Breast epithelium (tissue), 4 donors: ENCODE measurements around the gene PCDHGB5. TPM values are rescaled to one million over a fixed set of nuclear protein-coding genes. Genes with fewer than 3 reads are reported as not detected.
"Not testable (repeated sequence)": the region's sequence is repeated elsewhere in the genome, so short reads cannot be mapped to it uniquely, and the experiment has no call there.

ENCODE experiments used
- DNase-seq, 2 donors: peaks; one replicate each; pipeline ENCODE4 v3.0.0-alpha.2; 2019; ENCODE audit warnings: low spot score in 2 of 2
- H3K27ac ChIP-seq, 2 donors: fragments of 200-600 bp; sonication (generic) in 1 of 2; one replicate each; pipeline ENCODE4 v1.5.1; 2016 to 2019; ENCODE audit warnings: mild to moderate bottlenecking in 1 of 2
- H3K27me3 ChIP-seq, 2 donors: fragments of 200-600 bp; sonication (generic) in 1 of 2; one replicate each; pipeline versions ENCODE4 v1.5.1 to v1.6.0; 2017 to 2019; ENCODE audit warnings: control low read depth in 1 of 2, mild to moderate bottlenecking in 1 of 2
- H3K36me3 ChIP-seq: fragments of 200-600 bp; one replicate; pipeline ENCODE4 v1.5.1; 2019
- H3K4me1 ChIP-seq, 2 donors: fragments of 200-600 bp; sonication (generic); one replicate each; pipeline ENCODE4 v1.5.1; 2016 to 2019; ENCODE audit warnings: control low read depth in 1 of 2
- H3K4me3 ChIP-seq, 3 donors: fragments of 200-600 bp; sonication (generic); 1 replicate in 2 of 3; 2 replicates in 1 of 3; pipeline ENCODE4 v1.5.1; 2016 to 2019; ENCODE audit warnings: mild to moderate bottlenecking in 3 of 3, moderate library complexity in 2 of 3
- H3K9me3 ChIP-seq, 2 donors: fragments of 200-600 bp; sonication (generic) in 1 of 2; one replicate each; pipeline ENCODE4 v1.5.1; 2016 to 2019; ENCODE audit warnings: control low read depth in 1 of 2
- CTCF ChIP-seq, 3 donors: fragments of 450-650 bp; IDR thresholded peaks; one replicate each; pipeline ENCODE4 v1.5.1; 2016 to 2017; ENCODE audit warnings: antibody characterized with exemption in 3 of 3, mild to moderate bottlenecking in 3 of 3, moderate library complexity in 3 of 3
- POLR2A ChIP-seq: fragments of 450-650 bp; IDR thresholded peaks from one replicate; pipeline ENCODE4 v1.6.1; 2016; ENCODE audit warnings: antibody characterized with exemption, mild to moderate bottlenecking, moderate library complexity
- POLR2AphosphoS5 ChIP-seq, 3 donors: sonication (generic); formaldehyde crosslinking; IDR thresholded peaks; one replicate each; pipeline ENCODE4 v1.6.1; 2017; ENCODE audit warnings: antibody characterized with exemption in 3 of 3
- intact Hi-C: fragments of 100-400 bp; cut with DNase I; formaldehyde crosslinking; loops from one replicate; pipeline ENCODE4 v1.15.1; 2023; ENCODE audit warnings: low total_unique reads
- total RNA-seq, 3 donors: library from RNA; depleted of rRNA; stranded (reverse); fragments of >200 nt; gene quantifications; one replicate each; pipeline ENCODE4 v1.1.0, GENCODE V29; 2016

The PCDHGB5 gene
- total RNA-seq: 10 to 100 TPM in 2 of 3 donors, 1 to 10 TPM in 1; 7.5 to 20.6 (median 19.8) TPM

- H3K27ac ChIP-seq, DNase-seq, H3K4me1 ChIP-seq, intact Hi-C loops, H3K27me3 ChIP-seq, H3K36me3 ChIP-seq: not testable (repeated sequence)
- H3K9me3 ChIP-seq: peaks cover 79 to 96% of the 10 kb centered on the region in 2 donors
- TF ChIP-seq CTCF (IDR thresholded peaks at IDR 0.05): peak in 2 of 3 donors; percentile 38 to 40
- peak within 1 kb of the TSS; percentile 1 to 45 (median 24) for H3K4me3 ChIP-seq
Measured at GRCh38 chr5:141397756-141398551, at the start of gene PCDHGB5. Gene PCDHGB5 (plus strand): TSS chr5:141397947. CDS start chr5:141398128, 181 bp downstream.

GRCh38 chr5:141349917-141350619 is 47.7 kb upstream of the PCDHGB5 start, which contains the start of gene PCDHGB1:
Gene PCDHGB1 (plus strand): TSS chr5:141350099. CDS start chr5:141350261, 162 bp downstream.
- H3K9me3 ChIP-seq: peaks cover 63 to 89% of the 10 kb centered on the region in 2 donors
- H3K27me3 ChIP-seq: peaks cover 0 to 3% of the 10 kb centered on the region in 2 donors
- no peaks in the 10 kb centered on the region for H3K36me3 ChIP-seq
- intact Hi-C loops: loop anchor here (2.0 kb wide), 1 partner anchor 29 kb away; no protein-coding TSS in a partner anchor
- H3K4me1 ChIP-seq: no peaks in the 10 kb centered on the region
- H3K4me3 ChIP-seq: peak within 1 kb of the TSS in 1 of 3 donors; percentile 45
- no peak for TF ChIP-seq POLR2A
- TF ChIP-seq CTCF (IDR thresholded peaks at IDR 0.05): peak in 1 of 3 donors; percentile 35
- no peak for TF ChIP-seq POLR2AphosphoS5 (IDR thresholded peaks at IDR 0.05)
- no peak within 1 kb of the TSS for H3K27ac ChIP-seq
- no peak for DNase-seq

GRCh38 chr5:141351591-141351990 is 46.2 kb upstream of the PCDHGB5 start:
- TF ChIP-seq POLR2A (no peak), POLR2AphosphoS5 (IDR thresholded peaks at IDR 0.05) (no peak), CTCF (IDR thresholded peaks at IDR 0.05) (no peak)
- intact Hi-C loops: no loop called here

GRCh38 chr5:141354900-141355469 is 42.8 kb upstream of the PCDHGB5 start, which contains the start of gene PCDHGA4:
Gene PCDHGA4 (plus strand): TSS chr5:141355021. CDS start chr5:141355108, 87 bp downstream.
- Histone ChIP-seq H3K4me3 (peak within 1 kb of the TSS; percentile 20 to 47 (median 30)), H3K4me1 (no peaks in the 10 kb centered on the region), H3K36me3 (no peaks in the 10 kb centered on the region), H3K9me3 (peaks cover 74 to 96% of the 10 kb centered on the region in 2 donors), H3K27ac (no peak within 1 kb of the TSS), H3K27me3 (peaks cover 0 to 3% of the 10 kb centered on the region in 2 donors)
- no peak for DNase-seq
- intact Hi-C loops: no loop called here
- TF ChIP-seq POLR2A: no peak
- TF ChIP-seq CTCF (IDR thresholded peaks at IDR 0.05): peak in 1 of 3 donors; percentile 12

More at GRCh38 chr5:141351591-141351990, 46.2 kb upstream of the PCDHGB5 start:
- Histone ChIP-seq H3K4me1 (no peaks in the 10 kb centered on the region), H3K36me3 (no peaks in the 10 kb centered on the region), H3K27ac (no peak overlapping the region), H3K27me3 (peaks cover 0 to 3% of the 10 kb centered on the region in 2 donors), H3K4me3 (peak overlapping the region in 1 of 3 donors; percentile 6), H3K9me3 (peaks cover 63 to 91% of the 10 kb centered on the region in 2 donors)
- DNase-seq: no peak
